Sigmoid colon (tissue), 7 donors: ENCODE data around the gene CACNA1C. TPM values are rescaled to one million over a fixed set of nuclear protein-coding genes. Genes with fewer than 3 reads are reported as not detected.

Experiments used
- DNase-seq: peaks from one replicate; pipeline ENCODE4 v3.0.0-alpha.2; 2019
- H3K27ac ChIP-seq, 4 donors: fragments of 200-600 bp; sonication (generic); one replicate each; pipeline ENCODE4 v1.5.1; 2016 to 2019; ENCODE audit warnings: mild to moderate bottlenecking in 1 of 4
- H3K27me3 ChIP-seq, 3 donors: fragments of 200-600 bp; sonication (generic); one replicate each; pipeline ENCODE4 v1.5.1; 2019; ENCODE audit warnings: mild to moderate bottlenecking in 1 of 3
- H3K36me3 ChIP-seq, 4 donors: fragments of 200-600 bp; sonication (generic); one replicate each; pipeline ENCODE4 v1.5.1; 2016 to 2019
- H3K4me1 ChIP-seq, 4 donors: fragments of 200-600 bp; sonication (generic); one replicate each; pipeline ENCODE4 v1.5.1; 2017 to 2019
- H3K4me3 ChIP-seq, 4 donors: fragments of 200-600 bp; sonication (generic); one replicate each; pipeline ENCODE4 v1.5.1; 2017 to 2019; ENCODE audit warnings: mild to moderate bottlenecking in 2 of 4, moderate library complexity in 1 of 4
- H3K9me3 ChIP-seq, 4 donors: fragments of 200-600 bp in 3 of 4; sonication (generic) in 3 of 4; one replicate each; pipeline versions ENCODE4 v1.5.1 to v1.6.1; 2013 to 2019
- EP300 ChIP-seq, 4 donors: sonication (generic); formaldehyde crosslinking; IDR thresholded peaks; one replicate each; pipeline ENCODE4 v1.6.1; 2017; ENCODE audit warnings: antibody characterized with exemption in 4 of 4
- POLR2A ChIP-seq, 2 donors: fragments of 450-650 bp; IDR thresholded peaks; one replicate each; pipeline ENCODE4 v1.6.1; 2016; ENCODE audit warnings: antibody characterized with exemption in 2 of 2, mild to moderate bottlenecking in 2 of 2, moderate library complexity in 2 of 2
- POLR2AphosphoS5 ChIP-seq, 4 donors: sonication (generic); formaldehyde crosslinking; IDR thresholded peaks; one replicate each; pipeline ENCODE4 v1.6.1; 2017; ENCODE audit warnings: antibody characterized with exemption in 4 of 4
- WGBS, 2 donors: extraction: QIAGEN DNeasy Blood & Tissue Kit; methylation state at CpG; one replicate each; pipeline ENCODE4 v1.1.7; 2013; 5-methylcytosine and 5-hydroxymethylcytosine counted together
- intact Hi-C: fragments of 100-400 bp; cut with DNase I; formaldehyde crosslinking; loops from one replicate; pipeline ENCODE4 v1.15.1; 2023
- polyA plus RNA-seq, 3 donors: library from polyadenylated mRNA; stranded (reverse); fragments of 200-250 nt; gene quantifications; one replicate each; pipeline ENCODE4 v1.2.3, GENCODE V29; 2013
- total RNA-seq, 4 donors: library from RNA; depleted of rRNA; stranded (reverse); fragments of >200 nt; gene quantifications; one replicate each; pipeline ENCODE4 v1.1.0, GENCODE V29; 2016
- TF ChIP-seq, protein P1 (sequence below), 4 experiments: fragments of 450-650 bp in 3 of 4; fragments of 200-600 bp in 1 of 4; IDR thresholded peaks; one replicate each; pipeline ENCODE4 v1.5.1; 2016 to 2019; ENCODE audit warnings: antibody characterized with exemption in 4 of 4, mild to moderate bottlenecking in 3 of 4, moderate library complexity in 2 of 4
- donor health status: healthy with polysubstance abuse.
- donor health status: Bipolar disorder and iron deficiency.
- donor health status: healthy.

The CACNA1C gene
- total and polyA plus RNA-seq, 7 donors = 0.46 to 213 (median 62.0) TPM

DNA sequence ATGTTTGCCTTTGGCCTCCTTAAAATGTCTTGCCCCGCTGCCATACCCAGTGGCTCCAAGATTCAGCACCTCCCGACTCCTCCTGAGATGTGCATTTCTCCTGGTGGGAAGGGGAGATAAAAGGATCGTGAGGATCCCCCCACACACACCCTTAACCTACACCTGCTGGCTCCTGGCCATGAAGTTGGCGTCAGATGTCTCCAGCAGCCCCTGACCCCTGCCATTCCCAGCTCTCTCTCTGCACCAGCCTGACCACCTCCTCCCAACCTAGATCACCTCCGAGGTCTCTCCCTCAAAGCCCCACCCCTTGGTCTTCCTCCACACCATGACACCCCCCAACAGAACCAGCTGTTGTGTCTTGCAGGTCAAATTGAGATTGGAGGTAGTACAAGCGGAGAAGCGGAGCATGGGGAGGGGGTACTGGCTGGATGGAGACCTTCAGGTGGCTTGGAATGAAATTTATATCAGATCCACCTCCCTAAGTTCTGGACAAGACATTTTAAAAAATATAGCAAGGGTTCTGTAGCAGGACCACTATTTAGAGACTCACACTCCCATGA lies 590.9 kb downstream of the CACNA1C start:
- Histone ChIP-seq H3K27me3 (no peaks in the 10 kb centered on the region), H3K9me3 (no peaks in the 10 kb centered on the region), H3K36me3 (peaks cover 0 to 31% (median 11%) of the 10 kb centered on the region in 4 donors), H3K27ac (no peak overlapping the region), H3K4me1 (peaks cover 0 to 25% (median 17%) of the 10 kb centered on the region in 4 donors), H3K4me3 (no peak overlapping the region)
- TF ChIP-seq, protein P1, sequence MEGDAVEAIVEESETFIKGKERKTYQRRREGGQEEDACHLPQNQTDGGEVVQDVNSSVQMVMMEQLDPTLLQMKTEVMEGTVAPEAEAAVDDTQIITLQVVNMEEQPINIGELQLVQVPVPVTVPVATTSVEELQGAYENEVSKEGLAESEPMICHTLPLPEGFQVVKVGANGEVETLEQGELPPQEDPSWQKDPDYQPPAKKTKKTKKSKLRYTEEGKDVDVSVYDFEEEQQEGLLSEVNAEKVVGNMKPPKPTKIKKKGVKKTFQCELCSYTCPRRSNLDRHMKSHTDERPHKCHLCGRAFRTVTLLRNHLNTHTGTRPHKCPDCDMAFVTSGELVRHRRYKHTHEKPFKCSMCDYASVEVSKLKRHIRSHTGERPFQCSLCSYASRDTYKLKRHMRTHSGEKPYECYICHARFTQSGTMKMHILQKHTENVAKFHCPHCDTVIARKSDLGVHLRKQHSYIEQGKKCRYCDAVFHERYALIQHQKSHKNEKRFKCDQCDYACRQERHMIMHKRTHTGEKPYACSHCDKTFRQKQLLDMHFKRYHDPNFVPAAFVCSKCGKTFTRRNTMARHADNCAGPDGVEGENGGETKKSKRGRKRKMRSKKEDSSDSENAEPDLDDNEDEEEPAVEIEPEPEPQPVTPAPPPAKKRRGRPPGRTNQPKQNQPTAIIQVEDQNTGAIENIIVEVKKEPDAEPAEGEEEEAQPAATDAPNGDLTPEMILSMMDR (IDR thresholded peaks at IDR 0.05) = no peak
- no peak for TF ChIP-seq POLR2AphosphoS5 (IDR thresholded peaks at IDR 0.05)
- TF ChIP-seq EP300 (IDR thresholded peaks at IDR 0.05) = no peak
- no peak for TF ChIP-seq POLR2A (IDR thresholded peaks at IDR 0.05)
- 90 to 93% methylated on average over 7 of the region's 7 CpGs for WGBS, 2 donors
- intact Hi-C loops = no loop called here
- peak; percentile 45 for DNase-seq

GRCh38 chr12:2644683-2645405 lies 592.1 kb downstream of the CACNA1C start:
- DNase-seq = peak; percentile 27
- Histone ChIP-seq H3K9me3 (no peaks in the 10 kb centered on the region), H3K27ac (no peak overlapping the region), H3K4me1 (peaks cover 0 to 30% (median 28%) of the 10 kb centered on the region in 4 donors), H3K36me3 (peaks cover 0 to 26% (median 7%) of the 10 kb centered on the region in 4 donors), H3K27me3 (no peaks in the 10 kb centered on the region), H3K4me3 (no peak overlapping the region)
- TF ChIP-seq POLR2A (IDR thresholded peaks at IDR 0.05) (no peak), POLR2AphosphoS5 (IDR thresholded peaks at IDR 0.05) (no peak), EP300 (IDR thresholded peaks at IDR 0.05) (no peak)
- TF ChIP-seq, protein P1 (IDR thresholded peaks at IDR 0.05) = no peak
- 52 to 81% methylated on average over 8 of the region's 8 CpGs for WGBS, 2 donors
- intact Hi-C loops = no loop called here

GRCh38 chr12:2645460-2645859 lies 592.7 kb downstream of the CACNA1C start:
- WGBS, 2 donors = 43 to 64% methylated on average over 8 of the region's 8 CpGs
- no peak overlapping the region for H3K4me3 ChIP-seq
- intact Hi-C loops = no loop called here
- H3K4me1 ChIP-seq = peaks cover 0 to 29% (median 25%) of the 10 kb centered on the region in 4 donors
- DNase-seq = peak; percentile 5
- no peaks in the 10 kb centered on the region for H3K9me3 ChIP-seq
- H3K27me3 ChIP-seq = no peaks in the 10 kb centered on the region
- H3K27ac ChIP-seq = no peak overlapping the region
- peaks cover 0 to 21% (median 5%) of the 10 kb centered on the region in 4 donors for H3K36me3 ChIP-seq
- no peak for TF ChIP-seq EP300 (IDR thresholded peaks at IDR 0.05)
- TF ChIP-seq, protein P1 (IDR thresholded peaks at IDR 0.05) = no peak
- TF ChIP-seq POLR2AphosphoS5 (IDR thresholded peaks at IDR 0.05) = no peak
- no peak for TF ChIP-seq POLR2A (IDR thresholded peaks at IDR 0.05)

- TF ChIP-seq POLR2AphosphoS5 (IDR thresholded peaks at IDR 0.05) = no peak
- TF ChIP-seq POLR2A (IDR thresholded peaks at IDR 0.05) = no peak
- no peak for TF ChIP-seq EP300 (IDR thresholded peaks at IDR 0.05)
- TF ChIP-seq, protein P1 (IDR thresholded peaks at IDR 0.05) = no peak
- Histone ChIP-seq H3K4me1 (peaks cover 0 to 27% (median 22%) of the 10 kb centered on the region in 4 donors), H3K36me3 (peaks cover 0 to 22% (median 6%) of the 10 kb centered on the region in 4 donors), H3K27me3 (no peaks in the 10 kb centered on the region), H3K9me3 (no peaks in the 10 kb centered on the region), H3K4me3 (no peak overlapping the region), H3K27ac (no peak overlapping the region)
- 90 to 93% methylated on average over 2 of the region's 2 CpGs for WGBS, 2 donors
- DNase-seq = peak; percentile 30
- intact Hi-C loops = no loop called here
These were observed 593.6 kb downstream of the CACNA1C start for GRCh38 chr12:2646341-2646740.
